Measurements from ENCODE around the gene JPH4. TPM values are rescaled to one million over a fixed set of nuclear protein-coding genes. Genes with fewer than 3 reads are reported as not detected.
"Not testable (repeated sequence)": the region's sequence is repeated elsewhere in the genome, so short reads cannot be mapped to it uniquely, and the experiment has no call there.

The JPH4 gene
- total RNA-seq, 1 donor from 2014 or later = 0.39 TPM

DNA sequence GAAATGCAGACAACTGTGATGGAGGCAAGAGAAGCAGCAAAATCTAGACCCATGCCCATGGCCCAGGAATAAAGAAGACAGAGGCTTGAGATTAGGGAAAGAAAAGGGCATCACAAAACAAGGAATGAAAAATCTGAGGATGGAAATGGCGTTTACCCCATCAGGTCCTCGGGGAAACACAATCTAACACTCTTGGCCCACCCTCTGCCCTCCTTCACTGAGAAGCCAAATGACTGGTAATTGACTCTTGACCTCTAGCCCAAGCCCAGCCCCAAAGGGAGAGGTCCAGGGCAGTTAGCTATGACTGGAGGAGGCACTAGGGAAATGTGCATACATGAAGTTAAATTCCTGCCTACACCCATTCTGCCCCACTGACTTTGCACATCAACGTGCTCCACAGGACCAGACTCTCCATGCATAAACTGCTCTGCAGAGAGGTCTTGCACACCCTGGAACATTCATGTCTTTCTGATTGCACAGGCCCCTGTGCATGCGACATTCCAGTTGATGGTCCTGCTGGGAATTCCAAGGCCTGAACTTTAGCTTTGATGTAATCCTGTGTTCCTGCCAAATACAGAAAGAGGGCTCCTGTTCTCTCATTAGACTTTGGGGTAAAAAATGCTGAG lies 32.7 kb downstream of the JPH4 start:
- DNase-seq = no peak

DNA sequence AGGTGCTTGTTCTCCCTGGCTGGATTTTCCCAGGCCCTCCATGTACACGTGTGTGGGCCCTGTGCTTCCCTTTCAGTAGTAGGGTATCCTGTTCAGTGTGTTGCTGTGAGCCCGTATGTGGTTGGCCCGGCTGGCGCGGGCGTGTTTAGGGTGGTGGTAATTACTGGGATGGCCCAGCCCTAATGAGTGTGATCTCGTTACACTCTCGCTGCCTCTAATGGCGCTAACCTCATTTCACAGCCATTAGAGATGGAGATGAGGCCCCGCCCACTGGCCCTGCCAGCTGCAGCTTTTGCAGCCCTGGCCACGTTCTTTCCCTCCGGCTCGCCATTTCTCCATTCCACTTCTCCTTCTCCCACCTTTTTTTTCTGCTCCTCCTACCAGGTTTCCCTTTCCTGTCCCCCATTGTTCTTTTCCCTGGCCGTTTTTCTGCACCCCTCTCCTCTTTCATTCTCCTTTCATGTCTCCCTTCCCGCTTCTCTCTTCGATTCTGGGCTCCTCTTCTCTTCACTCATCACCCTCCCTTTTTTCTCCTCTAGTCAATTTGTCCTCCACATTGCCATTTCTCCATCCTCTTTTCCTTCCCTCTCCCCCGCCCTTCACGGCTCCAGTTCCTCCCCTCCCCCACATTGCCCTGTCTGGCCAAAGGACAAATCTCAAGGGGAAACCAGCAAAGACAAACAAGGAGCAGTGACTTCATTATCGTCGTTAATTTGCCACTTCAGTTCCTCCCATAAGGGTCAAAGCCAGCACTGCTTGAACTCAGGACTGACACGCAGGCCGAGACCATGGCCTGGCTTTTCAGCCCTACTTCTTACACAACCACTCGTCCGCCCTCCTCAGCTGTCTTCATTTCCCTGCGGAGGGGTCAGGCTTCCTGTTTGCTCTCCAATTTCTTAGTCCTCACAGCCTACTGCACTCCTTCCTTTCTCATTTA lies 33.8 kb downstream of the JPH4 start:
- no peak for DNase-seq

GRCh38 chr14:23543403-23543802 lies 35.2 kb downstream of the JPH4 start:
- no peak for DNase-seq

DNA sequence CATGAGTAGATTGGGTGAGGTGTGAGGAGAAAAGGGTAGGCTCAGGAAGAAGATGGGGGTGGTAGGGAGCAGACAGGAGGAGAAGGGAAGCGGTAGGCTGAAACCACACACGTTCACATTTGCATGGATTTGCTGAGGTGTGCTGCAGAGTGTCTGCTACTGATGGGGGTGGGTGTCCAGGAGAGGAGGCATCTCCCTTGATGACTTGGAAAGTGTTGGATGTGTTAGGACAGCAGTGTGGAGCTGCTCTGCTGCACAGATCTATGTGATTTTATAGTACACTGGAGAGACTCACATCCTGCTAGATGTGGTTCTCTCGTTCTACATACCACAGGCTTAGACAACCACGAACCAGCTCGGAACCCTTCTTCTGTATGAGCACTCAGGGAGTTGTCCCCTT lies 36.3 kb downstream of the JPH4 start:
- DNase-seq = no peak

DNA sequence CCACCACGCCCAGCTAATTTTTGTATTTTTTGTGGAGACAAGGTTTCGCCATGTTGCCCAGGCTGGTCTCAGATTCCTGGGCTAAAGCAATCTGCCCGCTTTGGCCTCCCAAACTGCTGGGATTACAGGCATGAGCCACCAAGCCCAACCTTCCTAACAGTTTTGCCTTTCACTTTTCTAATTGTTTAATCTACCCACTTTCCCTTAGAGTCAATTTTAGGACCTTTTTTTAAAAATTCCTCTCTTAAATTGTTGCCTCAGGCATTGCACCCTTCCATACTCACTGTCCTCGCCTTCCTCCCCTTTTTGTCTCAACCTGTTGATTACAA lies 38.5 kb downstream of the JPH4 start:
- DNase-seq = no peak

- no peak for DNase-seq
Measured at GRCh38 chr14:23539248-23540140, 39.1 kb downstream of the JPH4 start.

DNA sequence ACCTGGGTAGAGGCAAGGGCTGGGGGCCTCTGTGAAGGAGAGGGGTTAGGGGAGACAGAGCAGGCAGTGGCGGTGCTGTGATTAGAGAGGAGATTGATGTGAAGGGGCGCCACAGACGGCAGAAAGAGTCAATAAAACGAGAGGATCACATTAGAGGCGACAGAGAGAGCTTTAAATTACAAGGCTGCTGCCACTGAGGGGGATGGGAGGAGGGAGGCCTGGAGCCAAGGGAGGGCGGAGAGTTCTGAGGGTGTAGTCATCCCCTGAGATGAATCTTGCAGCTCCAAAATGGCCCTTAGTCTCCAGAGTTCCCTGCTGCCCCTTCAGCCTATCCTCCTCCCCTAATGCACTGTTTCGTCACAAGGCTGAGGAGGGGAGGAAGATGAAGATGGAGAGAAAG lies 39.8 kb downstream of the JPH4 start:
- no peak for DNase-seq

GRCh38 chr14:23538050-23538718 lies 40.4 kb downstream of the JPH4 start:
- DNase-seq = no peak

GRCh38 chr14:23537351-23538049 lies 41.1 kb downstream of the JPH4 start:
- no peak for DNase-seq

GRCh38 chr14:23536906-23537305 lies 41.7 kb downstream of the JPH4 start:
- DNase-seq = not testable (repeated sequence)

- DNase-seq = no peak
Measured at GRCh38 chr14:23536494-23536893, 42.1 kb downstream of the JPH4 start.

- no peak for DNase-seq
Measured at GRCh38 chr14:23535943-23536342, 42.6 kb downstream of the JPH4 start.

DNA sequence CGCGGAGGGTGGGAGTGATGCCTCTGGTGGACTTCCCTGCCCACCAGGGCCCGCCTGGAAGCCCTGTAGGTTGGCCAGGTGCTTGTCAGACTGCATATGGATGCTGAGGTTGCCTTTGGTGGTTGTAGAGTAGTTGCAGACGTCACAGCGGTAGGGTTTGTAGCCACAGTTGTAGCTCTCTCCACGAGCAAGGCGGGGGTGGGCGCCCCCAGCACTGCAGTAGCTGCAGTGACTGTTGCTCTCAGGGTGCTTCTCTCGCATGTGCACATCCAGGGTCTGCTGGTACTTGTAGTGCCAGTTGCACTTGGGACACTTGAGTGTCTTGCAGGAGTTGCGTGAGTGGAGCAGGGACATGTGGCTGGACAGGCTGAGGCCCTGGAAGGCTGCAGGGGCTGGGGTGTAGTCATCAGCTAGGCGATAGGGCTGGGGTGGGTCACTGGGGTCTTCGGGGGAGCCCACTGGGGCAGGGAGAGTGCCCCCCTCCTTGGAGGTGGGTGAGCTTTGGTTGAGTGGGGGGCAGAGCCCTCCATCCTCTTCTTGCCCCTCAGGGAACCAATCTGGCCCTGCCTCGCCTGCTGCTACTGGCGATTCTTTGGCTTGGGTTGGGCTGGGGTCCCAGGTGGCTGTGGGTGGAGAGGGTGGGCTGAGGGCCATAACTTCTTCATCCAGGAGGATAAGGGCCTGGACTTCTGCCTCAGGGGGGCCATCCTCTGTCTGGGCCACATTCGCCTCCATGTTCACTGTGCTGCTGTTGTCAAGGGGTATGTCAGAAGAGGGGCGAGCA lies 44.7 kb downstream of the JPH4 start:
- DNase-seq = no peak

DNA sequence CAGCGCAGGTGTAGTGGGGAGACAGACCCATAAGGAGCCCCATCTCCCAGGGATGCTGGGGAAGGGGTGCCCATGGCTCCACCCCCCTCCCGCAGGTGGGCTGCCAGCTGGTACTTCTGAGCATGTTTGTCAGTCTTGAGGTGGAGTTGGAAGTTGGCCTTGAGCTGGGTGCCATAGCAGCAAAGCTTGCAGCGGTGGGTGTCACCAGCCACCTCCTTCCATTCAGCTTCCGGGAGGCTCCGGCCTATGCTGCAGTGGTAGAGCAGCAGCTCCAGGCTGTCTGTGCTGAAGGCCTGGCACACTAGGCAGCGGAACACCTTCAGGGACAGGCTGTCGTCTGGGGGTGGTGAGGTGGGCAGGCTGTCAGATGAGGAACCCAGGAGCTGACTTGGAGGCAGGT lies 45.9 kb downstream of the JPH4 start:
- no peak for DNase-seq

- DNase-seq = no peak
Measured at GRCh38 chr14:23531391-23531790, 47.2 kb downstream of the JPH4 start.

DNA sequence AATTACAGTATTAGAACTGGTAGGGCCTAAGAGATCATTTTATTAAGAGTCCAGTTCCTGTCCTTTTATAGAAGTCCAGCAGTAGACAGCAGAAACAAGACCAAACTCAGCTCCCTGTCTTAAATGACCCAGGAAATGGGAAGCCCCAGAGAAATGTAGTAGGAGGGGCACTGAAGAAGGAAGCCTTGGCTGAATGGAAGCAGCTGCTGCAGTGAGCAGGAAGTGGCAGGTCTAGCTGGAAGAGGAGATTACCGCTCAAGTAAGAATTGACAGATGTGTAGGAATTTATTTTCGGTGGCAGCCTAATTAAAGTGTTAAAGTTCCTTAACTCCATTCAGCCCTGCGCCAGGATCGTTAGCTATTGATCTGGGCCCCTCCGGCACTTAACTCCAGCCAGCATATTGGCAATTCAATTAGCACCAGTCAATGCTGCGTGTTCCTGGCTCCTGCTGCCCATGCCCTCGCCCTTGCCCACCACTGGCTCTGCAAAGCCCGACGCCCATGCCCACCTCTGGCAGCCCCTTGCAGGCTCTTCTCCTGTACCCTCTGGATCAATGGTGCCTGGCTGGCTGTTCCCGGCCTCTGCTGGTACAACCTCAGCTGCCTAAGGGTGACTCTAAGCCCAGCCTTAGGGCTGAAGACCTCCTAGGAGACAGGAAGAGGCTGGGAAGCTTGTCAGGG lies 48.1 kb downstream of the JPH4 start:
- no peak for DNase-seq

GRCh38 chr14:23529016-23529415 lies 49.6 kb downstream of the JPH4 start:
- DNase-seq = no peak

DNA sequence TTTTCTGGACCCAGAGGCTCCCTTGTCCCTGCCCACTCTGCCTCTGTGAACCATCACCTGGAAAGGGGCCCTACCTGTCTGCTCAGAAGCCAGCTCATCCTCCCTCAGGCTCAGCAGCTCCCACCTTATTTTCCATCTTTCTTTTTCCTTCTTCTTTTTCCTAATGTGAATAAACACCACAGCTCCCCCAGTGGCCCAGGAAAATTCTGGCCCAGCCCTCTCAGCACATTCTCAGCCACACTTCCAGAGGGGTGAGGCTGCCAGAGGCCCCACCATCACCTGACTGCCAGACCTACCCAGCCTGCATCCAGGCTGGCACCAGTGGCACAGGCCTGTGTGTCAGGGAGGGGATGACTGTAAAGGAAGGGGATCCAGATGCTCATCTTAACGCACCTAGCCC lies 50.0 kb downstream of the JPH4 start:
- no peak for DNase-seq

DNA sequence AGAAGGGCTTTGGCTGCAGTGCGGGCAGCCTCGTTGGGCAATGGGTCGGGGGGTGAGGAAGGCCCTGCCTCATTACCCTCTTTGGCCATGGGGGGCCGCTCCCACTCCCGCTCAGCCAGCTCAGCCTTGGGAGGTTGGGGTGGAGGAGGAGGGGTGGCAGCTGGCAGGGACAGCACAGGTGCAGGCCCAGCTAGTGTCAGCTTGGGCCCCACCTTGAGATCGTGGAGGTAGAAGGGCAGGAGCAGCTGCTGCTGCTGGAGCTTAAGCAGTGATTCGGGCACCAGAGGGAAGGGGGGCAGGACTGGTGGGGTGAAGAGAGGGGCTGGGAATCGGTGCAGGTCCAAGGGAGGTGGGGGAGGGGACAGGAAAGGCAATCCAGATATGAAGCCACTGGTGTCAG lies 53.0 kb downstream of the JPH4 start:
- no peak for DNase-seq

DNA sequence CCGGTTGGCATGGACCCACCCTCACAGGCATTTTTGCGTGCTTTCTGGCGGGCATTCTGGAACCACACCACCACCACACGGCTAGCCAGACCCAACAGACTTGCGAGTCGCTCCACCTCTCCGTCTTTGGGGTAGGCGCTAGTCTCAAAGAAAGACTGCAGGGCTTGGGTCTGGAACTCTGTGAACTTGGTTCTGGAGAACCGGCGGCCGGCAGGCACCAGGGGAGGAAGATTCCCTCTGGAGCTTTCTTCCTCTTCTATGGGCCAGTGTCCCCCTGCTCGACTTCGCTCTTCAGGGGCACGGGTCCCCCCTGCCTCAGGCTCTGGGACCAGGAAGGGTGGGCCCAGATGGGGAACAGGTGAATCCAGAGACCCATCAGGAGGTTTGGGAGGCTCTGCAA lies 53.6 kb downstream of the JPH4 start:
- no peak for DNase-seq

Data from skin of body (tissue), 2 donors.